Measurements from ENCODE around the gene MLPH.

Gene MLPH

GRCh38 chr2:237515621-237516275 lies 28.7 kb downstream of the MLPH start:
- Histone ChIP-seq H3K27ac (ENCODE audit: insufficient read depth, low read length, poor library complexity, severe bottlenecking) (no peak overlapping the region), H3K4me1 (ENCODE audit: control insufficient read depth, insufficient read depth, low read length, poor library complexity, severe bottlenecking) (no peaks in the 10 kb centered on the region), H3K27me3 (replicated peaks; ENCODE audit: control insufficient read depth, insufficient read depth, low read length, poor library complexity, severe bottlenecking) (no peaks in the 10 kb centered on the region), H3K36me3 (ENCODE audit: control insufficient read depth, insufficient read depth, low read length) (no peaks in the 10 kb centered on the region), H3K9me3 (ENCODE audit: control insufficient read depth, low read length) (no peaks in the 10 kb centered on the region), H3K4me3 (ENCODE audit: insufficient read depth, low read depth, low read length, poor library complexity, severe bottlenecking) (no peak overlapping the region)
- no peak for DNase-seq

GRCh38 chr2:237517163-237517562 lies 30.1 kb downstream of the MLPH start:
- H3K27ac ChIP-seq (ENCODE audit: insufficient read depth, low read length, poor library complexity, severe bottlenecking) = no peak overlapping the region

GRCh38 chr2:237517990-237518389 lies 30.9 kb downstream of the MLPH start:
- no peak overlapping the region for H3K4me3 ChIP-seq (ENCODE audit: insufficient read depth, low read depth, low read length, poor library complexity, severe bottlenecking)
- H3K4me1 ChIP-seq (ENCODE audit: control insufficient read depth, insufficient read depth, low read length, poor library complexity, severe bottlenecking) = no peaks in the 10 kb centered on the region
- no peaks in the 10 kb centered on the region for H3K36me3 ChIP-seq (ENCODE audit: control insufficient read depth, insufficient read depth, low read length)
- no peak overlapping the region for H3K27ac ChIP-seq (ENCODE audit: insufficient read depth, low read length, poor library complexity, severe bottlenecking)
- DNase-seq = no peak
- no peaks in the 10 kb centered on the region for H3K27me3 ChIP-seq (replicated peaks; ENCODE audit: control insufficient read depth, insufficient read depth, low read length, poor library complexity, severe bottlenecking)
- no peaks in the 10 kb centered on the region for H3K9me3 ChIP-seq (ENCODE audit: control insufficient read depth, low read length)

More at GRCh38 chr2:237517163-237517562, 30.1 kb downstream of the MLPH start:
- DNase-seq = no peak
- Histone ChIP-seq H3K36me3 (ENCODE audit: control insufficient read depth, insufficient read depth, low read length) (no peaks in the 10 kb centered on the region), H3K27me3 (replicated peaks; ENCODE audit: control insufficient read depth, insufficient read depth, low read length, poor library complexity, severe bottlenecking) (no peaks in the 10 kb centered on the region), H3K9me3 (ENCODE audit: control insufficient read depth, low read length) (no peaks in the 10 kb centered on the region), H3K4me1 (ENCODE audit: control insufficient read depth, insufficient read depth, low read length, poor library complexity, severe bottlenecking) (no peaks in the 10 kb centered on the region), H3K4me3 (ENCODE audit: insufficient read depth, low read depth, low read length, poor library complexity, severe bottlenecking) (no peak overlapping the region)

- Histone ChIP-seq H3K27me3 (replicated peaks; ENCODE audit: control insufficient read depth, insufficient read depth, low read length, poor library complexity, severe bottlenecking) (no peaks in the 10 kb centered on the region), H3K27ac (ENCODE audit: insufficient read depth, low read length, poor library complexity, severe bottlenecking) (no peak overlapping the region), H3K9me3 (ENCODE audit: control insufficient read depth, low read length) (no peaks in the 10 kb centered on the region), H3K36me3 (ENCODE audit: control insufficient read depth, insufficient read depth, low read length) (no peaks in the 10 kb centered on the region), H3K4me3 (ENCODE audit: insufficient read depth, low read depth, low read length, poor library complexity, severe bottlenecking) (no peak overlapping the region), H3K4me1 (ENCODE audit: control insufficient read depth, insufficient read depth, low read length, poor library complexity, severe bottlenecking) (no peaks in the 10 kb centered on the region)
- DNase-seq = no peak
Measured at GRCh38 chr2:237519506-237520245, 32.6 kb downstream of the MLPH start.

- no peaks in the 10 kb centered on the region for H3K36me3 ChIP-seq (ENCODE audit: control insufficient read depth, insufficient read depth, low read length)
Measured at GRCh38 chr2:237520290-237520689, 33.2 kb downstream of the MLPH start.

GRCh38 chr2:237524631-237525030 lies 37.6 kb downstream of the MLPH start:
- Histone ChIP-seq H3K27me3 (replicated peaks; ENCODE audit: control insufficient read depth, insufficient read depth, low read length, poor library complexity, severe bottlenecking) (no peaks in the 10 kb centered on the region), H3K4me1 (ENCODE audit: control insufficient read depth, insufficient read depth, low read length, poor library complexity, severe bottlenecking) (no peaks in the 10 kb centered on the region), H3K27ac (ENCODE audit: insufficient read depth, low read length, poor library complexity, severe bottlenecking) (no peak overlapping the region), H3K36me3 (ENCODE audit: control insufficient read depth, insufficient read depth, low read length) (no peaks in the 10 kb centered on the region), H3K9me3 (ENCODE audit: control insufficient read depth, low read length) (no peaks in the 10 kb centered on the region), H3K4me3 (ENCODE audit: insufficient read depth, low read depth, low read length, poor library complexity, severe bottlenecking) (no peak overlapping the region)
- DNase-seq = no peak

More at GRCh38 chr2:237520290-237520689, 33.2 kb downstream of the MLPH start:
- Histone ChIP-seq H3K27ac (ENCODE audit: insufficient read depth, low read length, poor library complexity, severe bottlenecking) (no peak overlapping the region), H3K27me3 (replicated peaks; ENCODE audit: control insufficient read depth, insufficient read depth, low read length, poor library complexity, severe bottlenecking) (no peaks in the 10 kb centered on the region), H3K4me1 (ENCODE audit: control insufficient read depth, insufficient read depth, low read length, poor library complexity, severe bottlenecking) (no peaks in the 10 kb centered on the region), H3K9me3 (ENCODE audit: control insufficient read depth, low read length) (no peaks in the 10 kb centered on the region), H3K4me3 (ENCODE audit: insufficient read depth, low read depth, low read length, poor library complexity, severe bottlenecking) (no peak overlapping the region)
- DNase-seq = no peak

- DNase-seq = no peak
- H3K9me3 ChIP-seq (ENCODE audit: control insufficient read depth, low read length) = no peaks in the 10 kb centered on the region
- H3K4me3 ChIP-seq (ENCODE audit: insufficient read depth, low read depth, low read length, poor library complexity, severe bottlenecking) = no peak overlapping the region
- no peaks in the 10 kb centered on the region for H3K27me3 ChIP-seq (replicated peaks; ENCODE audit: control insufficient read depth, insufficient read depth, low read length, poor library complexity, severe bottlenecking)
- H3K27ac ChIP-seq (ENCODE audit: insufficient read depth, low read length, poor library complexity, severe bottlenecking) = no peak overlapping the region
- H3K4me1 ChIP-seq (ENCODE audit: control insufficient read depth, insufficient read depth, low read length, poor library complexity, severe bottlenecking) = no peaks in the 10 kb centered on the region
- H3K36me3 ChIP-seq (ENCODE audit: control insufficient read depth, insufficient read depth, low read length) = no peaks in the 10 kb centered on the region
Measured at GRCh38 chr2:237525559-237526157, 38.6 kb downstream of the MLPH start.

GRCh38 chr2:237527233-237527632 lies 40.2 kb downstream of the MLPH start:
- H3K27me3 ChIP-seq (replicated peaks; ENCODE audit: control insufficient read depth, insufficient read depth, low read length, poor library complexity, severe bottlenecking) = no peaks in the 10 kb centered on the region
- no peaks in the 10 kb centered on the region for H3K9me3 ChIP-seq (ENCODE audit: control insufficient read depth, low read length)
- no peak overlapping the region for H3K4me3 ChIP-seq (ENCODE audit: insufficient read depth, low read depth, low read length, poor library complexity, severe bottlenecking)
- H3K27ac ChIP-seq (ENCODE audit: insufficient read depth, low read length, poor library complexity, severe bottlenecking) = no peak overlapping the region
- no peaks in the 10 kb centered on the region for H3K36me3 ChIP-seq (ENCODE audit: control insufficient read depth, insufficient read depth, low read length)
- no peaks in the 10 kb centered on the region for H3K4me1 ChIP-seq (ENCODE audit: control insufficient read depth, insufficient read depth, low read length, poor library complexity, severe bottlenecking)
- DNase-seq = no peak

- Histone ChIP-seq H3K4me3 (ENCODE audit: insufficient read depth, low read depth, low read length, poor library complexity, severe bottlenecking) (no peak overlapping the region), H3K36me3 (ENCODE audit: control insufficient read depth, insufficient read depth, low read length) (no peaks in the 10 kb centered on the region), H3K27me3 (replicated peaks; ENCODE audit: control insufficient read depth, insufficient read depth, low read length, poor library complexity, severe bottlenecking) (no peaks in the 10 kb centered on the region), H3K27ac (ENCODE audit: insufficient read depth, low read length, poor library complexity, severe bottlenecking) (no peak overlapping the region), H3K4me1 (ENCODE audit: control insufficient read depth, insufficient read depth, low read length, poor library complexity, severe bottlenecking) (no peaks in the 10 kb centered on the region), H3K9me3 (ENCODE audit: control insufficient read depth, low read length) (no peaks in the 10 kb centered on the region)
- no peak for DNase-seq
Measured at GRCh38 chr2:237527766-237528165, 40.7 kb downstream of the MLPH start.
